ENCODE measurements around the gene VAV3.
A peak's percentile ranks its signal among the peaks of the same experiment; 100 is the strongest.
"Not testable (repeated sequence)": the region's sequence is repeated elsewhere in the genome, so short reads cannot be mapped to it uniquely, and the experiment has no call there.

Gene VAV3

DNA sequence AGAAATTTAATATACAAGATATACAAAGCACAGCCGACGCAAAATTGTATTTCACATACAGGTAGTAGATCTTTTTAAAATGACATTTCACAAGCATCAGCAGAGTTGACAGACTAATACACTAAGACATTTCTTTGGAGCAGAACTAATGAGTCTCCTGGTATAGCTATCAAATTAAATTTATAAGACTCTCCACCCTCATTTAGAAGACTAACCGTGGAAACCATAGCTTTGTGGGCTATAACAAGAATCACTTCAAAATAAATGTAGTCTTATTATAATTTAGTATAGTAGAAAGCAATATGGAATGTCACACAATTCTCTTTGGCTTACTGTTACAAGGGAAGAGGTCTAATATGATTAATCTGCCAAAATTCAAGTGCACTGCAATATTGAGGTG is 204.9 kb downstream of the VAV3 start:
- DNase-seq (ENCODE audit: low read depth) = no peak
- TF ChIP-seq CTCF (IDR thresholded peaks at IDR 0.05; ENCODE audit: insufficient read depth, low read depth, low read length, missing control alignments) = no peak
- H3K4me3 ChIP-seq (ENCODE audit: low read length) = no peak overlapping the region

DNA sequence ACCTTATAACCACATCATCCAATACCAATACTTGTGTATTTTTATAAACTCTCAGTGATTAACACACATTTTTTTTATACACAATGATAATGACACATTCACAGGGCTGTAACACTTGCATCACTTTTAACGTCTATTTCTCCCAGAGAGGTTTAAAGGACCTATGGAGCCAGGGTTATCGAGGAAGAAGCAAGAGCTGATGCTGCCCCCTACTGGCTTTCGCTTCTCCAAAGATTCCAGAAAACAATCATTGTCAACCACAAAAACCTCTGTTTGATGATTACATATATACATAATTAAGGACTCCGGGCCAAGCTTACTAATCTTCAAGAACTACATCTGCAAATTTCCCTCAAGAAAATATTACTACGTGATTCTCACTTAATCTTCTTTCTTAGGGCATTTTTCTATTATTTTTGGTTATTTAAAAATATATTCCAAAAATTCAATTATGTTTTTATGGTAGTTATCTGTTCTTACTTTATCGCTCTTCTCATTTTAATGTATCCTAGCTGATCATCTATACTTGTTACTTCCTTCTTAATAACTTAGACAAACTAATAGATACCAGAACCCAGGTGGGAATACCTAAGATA is 214.5 kb downstream of the VAV3 start:
- DNase-seq (ENCODE audit: low read depth) = peak; percentile 82
- TF ChIP-seq CTCF (IDR thresholded peaks at IDR 0.05; ENCODE audit: insufficient read depth, low read depth, low read length, missing control alignments) = peak; percentile 84
- H3K4me3 ChIP-seq (ENCODE audit: low read length) = no peak overlapping the region

DNA sequence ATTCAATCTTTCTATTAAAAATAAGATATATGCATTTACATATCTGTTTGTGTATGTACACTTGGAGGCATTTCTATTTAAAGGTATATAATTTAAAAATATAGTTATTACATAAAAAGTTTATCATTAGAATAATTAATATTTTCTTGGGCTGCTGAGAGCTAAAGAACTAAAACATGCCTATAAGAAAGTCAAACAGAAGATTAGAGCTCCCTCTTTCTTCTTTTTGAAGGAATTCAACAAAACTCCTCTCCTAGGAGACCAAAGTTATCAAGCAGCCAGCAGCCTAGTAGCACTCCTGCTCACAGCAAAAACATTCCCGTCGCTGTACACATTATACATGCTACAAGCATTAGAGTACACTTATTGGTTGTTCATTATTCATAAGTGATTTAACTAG is 216.4 kb downstream of the VAV3 start:
- TF ChIP-seq CTCF (IDR thresholded peaks at IDR 0.05; ENCODE audit: insufficient read depth, low read depth, low read length, missing control alignments) = peak; percentile 53
- peak; percentile 51 for DNase-seq (ENCODE audit: low read depth)

GRCh38 chr1:107741242-107741641 is 223.7 kb downstream of the VAV3 start:
- DNase-seq (ENCODE audit: low read depth) = no peak
- no peak for TF ChIP-seq CTCF (IDR thresholded peaks at IDR 0.05; ENCODE audit: insufficient read depth, low read depth, low read length, missing control alignments)

More for the DNA sequence above, 216.4 kb downstream of the VAV3 start:
- no peak overlapping the region for H3K4me3 ChIP-seq (ENCODE audit: low read length)

GRCh38 chr1:107740579-107740978 is 224.4 kb downstream of the VAV3 start:
- no peak for DNase-seq (ENCODE audit: low read depth)
- TF ChIP-seq CTCF (IDR thresholded peaks at IDR 0.05; ENCODE audit: insufficient read depth, low read depth, low read length, missing control alignments) = no peak
- H3K4me3 ChIP-seq (ENCODE audit: low read length) = no peak overlapping the region

More at GRCh38 chr1:107741242-107741641, 223.7 kb downstream of the VAV3 start:
- H3K4me3 ChIP-seq (ENCODE audit: low read length) = no peak overlapping the region

- H3K4me3 ChIP-seq (ENCODE audit: low read length) = no peak overlapping the region
- no peak for TF ChIP-seq CTCF (IDR thresholded peaks at IDR 0.05; ENCODE audit: insufficient read depth, low read depth, low read length, missing control alignments)
- DNase-seq (ENCODE audit: low read depth) = no peak
Observed at GRCh38 chr1:107739651-107740050, 225.3 kb downstream of the VAV3 start.

GRCh38 chr1:107739201-107739600 is 225.8 kb downstream of the VAV3 start:
- no peak overlapping the region for H3K4me3 ChIP-seq (ENCODE audit: low read length)
- no peak for TF ChIP-seq CTCF (IDR thresholded peaks at IDR 0.05; ENCODE audit: insufficient read depth, low read depth, low read length, missing control alignments)
- no peak for DNase-seq (ENCODE audit: low read depth)

GRCh38 chr1:107733401-107733800 is 231.6 kb downstream of the VAV3 start:
- not testable (repeated sequence) for H3K4me3 ChIP-seq (ENCODE audit: low read length); DNase-seq (ENCODE audit: low read depth)

All from epithelial cell of esophagus (primary cell).